Measurements from ENCODE around the gene RWDD3. TPM values are rescaled to one million over a fixed set of nuclear protein-coding genes. Genes with fewer than 3 reads are reported as not detected.

RWDD3 gene
- total RNA-seq, 1 experiment from 2014 or later, result 11.3 TPM

GRCh38 chr1:95216292-95216990, 17.6 kb upstream of the RWDD3 start:
- Histone ChIP-seq H2AFZ (no peak overlapping the region), H3K4me2 (no peak overlapping the region), H3K9me3 (ENCODE audit: insufficient read depth, low read depth) (no peaks in the 10 kb centered on the region), H3K27ac (no peak overlapping the region), H3K4me3 (no peak overlapping the region), H3K27me3 (ENCODE audit: insufficient read depth, low read depth) (no peaks in the 10 kb centered on the region), H3K9me2 (ENCODE audit: insufficient read depth) (peaks cover 3% of the 10 kb centered on the region; the same call in 1 of the 2 replicates), H4K20me1 (ENCODE audit: insufficient read depth) (no peaks in the 10 kb centered on the region), H3F3A (ENCODE audit: insufficient read depth, low read depth) (no peaks in the 10 kb centered on the region), H3K79me2 (ENCODE audit: low read depth) (no peaks in the 10 kb centered on the region), H3K4me1 (replicated peaks; ENCODE audit: insufficient read depth) (no peaks in the 10 kb centered on the region), H3K36me3 (ENCODE audit: low read depth) (no peaks in the 10 kb centered on the region)
- ChIA-PET CTCF (no interaction called here), POLR2A (ENCODE audit: unreplicated experiment) (no interaction called here)
- TF ChIP-seq CTCF (conservative IDR thresholded peaks at IDR 0.05), result no peak
- TF ChIP-seq EZH2 (IDR thresholded peaks at IDR 0.05; ENCODE audit: low read depth), result no peak
- BruUV-seq (replicated peaks), result no TSS peak
- intact Hi-C loops (cut with micrococcal nuclease; ENCODE audit: unreplicated experiment), result no loop called here
- no peak for DNase-seq

- H3K36me3 ChIP-seq (ENCODE audit: low read depth), result no peaks in the 10 kb centered on the region
- CTCF ChIA-PET, result no interaction called here
- H3K27me3 ChIP-seq (ENCODE audit: insufficient read depth, low read depth), result no peaks in the 10 kb centered on the region
- no peaks in the 10 kb centered on the region for H3K9me3 ChIP-seq (ENCODE audit: insufficient read depth, low read depth)
- peaks cover 3% of the 10 kb centered on the region; the same call in 1 of the 2 replicates for H3K9me2 ChIP-seq (ENCODE audit: insufficient read depth)
- TF ChIP-seq CTCF (conservative IDR thresholded peaks at IDR 0.05), result no peak
- TF ChIP-seq EZH2 (IDR thresholded peaks at IDR 0.05; ENCODE audit: low read depth), result no peak
- H3K4me2 ChIP-seq, result no peak overlapping the region
- no TSS peak for BruUV-seq (replicated peaks)
- H3K27ac ChIP-seq, result no peak overlapping the region
- POLR2A ChIA-PET (ENCODE audit: unreplicated experiment), result no interaction called here
- no peaks in the 10 kb centered on the region for H3K79me2 ChIP-seq (ENCODE audit: low read depth)
- no peaks in the 10 kb centered on the region for H3K4me1 ChIP-seq (replicated peaks; ENCODE audit: insufficient read depth)
- H2AFZ ChIP-seq, result no peak overlapping the region
- no peaks in the 10 kb centered on the region for H3F3A ChIP-seq (ENCODE audit: insufficient read depth, low read depth)
- intact Hi-C loops (cut with micrococcal nuclease; ENCODE audit: unreplicated experiment), result no loop called here
- no peaks in the 10 kb centered on the region for H4K20me1 ChIP-seq (ENCODE audit: insufficient read depth)
- no peak overlapping the region for H3K4me3 ChIP-seq
- no peak for DNase-seq
These were observed 16.6 kb upstream of the RWDD3 start for GRCh38 chr1:95217371-95217770.

- Histone ChIP-seq H3K9me3 (ENCODE audit: insufficient read depth, low read depth) (no peaks in the 10 kb centered on the region), H3K4me2 (no peak overlapping the region), H3K79me2 (ENCODE audit: low read depth) (no peaks in the 10 kb centered on the region), H3K4me1 (replicated peaks; ENCODE audit: insufficient read depth) (peaks cover 10% of the 10 kb centered on the region), H4K20me1 (ENCODE audit: insufficient read depth) (no peaks in the 10 kb centered on the region), H3K9me2 (ENCODE audit: insufficient read depth) (peaks cover 5% of the 10 kb centered on the region; the same call in 1 of the 2 replicates), H3K27ac (no peak overlapping the region), H3K36me3 (ENCODE audit: low read depth) (no peaks in the 10 kb centered on the region), H3K27me3 (ENCODE audit: insufficient read depth, low read depth) (no peaks in the 10 kb centered on the region), H3K4me3 (no peak overlapping the region), H2AFZ (no peak overlapping the region), H3F3A (ENCODE audit: insufficient read depth, low read depth) (peaks cover 4% of the 10 kb centered on the region; the same call in 1 of the 2 replicates)
- intact Hi-C loops (cut with micrococcal nuclease; ENCODE audit: unreplicated experiment), result no loop called here
- DNase-seq, result no peak
- no peak for TF ChIP-seq CTCF (conservative IDR thresholded peaks at IDR 0.05)
- TF ChIP-seq EZH2 (IDR thresholded peaks at IDR 0.05; ENCODE audit: low read depth), result no peak
- CTCF ChIA-PET, result no interaction called here
- POLR2A ChIA-PET (ENCODE audit: unreplicated experiment), result no interaction called here
- BruUV-seq (replicated peaks), result no TSS peak
These were observed 14.6 kb upstream of the RWDD3 start for GRCh38 chr1:95219407-95219806.
